Lower lobe of right lung (tissue), 2 donors: ENCODE results near the gene PLEKHG3. TPM values are rescaled to one million over a fixed set of nuclear protein-coding genes. Genes with fewer than 3 reads are reported as not detected.
A peak's percentile ranks its signal among the peaks of the same experiment; 100 is the strongest.

Experiments used
- ATAC-seq, 2 donors: fragments of 200-7000 bp; cut with Tn5 transposase; one replicate each; pipeline ENCODE4 v1.9.1; 2020 to 2022; ENCODE audit warnings: mild to moderate bottlenecking in 2 of 2, moderate library complexity in 2 of 2
- DNase-seq: peaks from one replicate; pipeline ENCODE4 v3.0.0-alpha.2; 2020
- H3K27ac ChIP-seq: fragments of 200-600 bp; one replicate; pipeline ENCODE4 v1.8.0; 2022
- H3K27me3 ChIP-seq: fragments of 200-600 bp; one replicate; pipeline ENCODE4 v1.8.0; 2022; ENCODE audit warnings: low read depth
- H3K36me3 ChIP-seq: fragments of 200-600 bp; one replicate; pipeline ENCODE4 v1.8.0; 2022; ENCODE audit warnings: mild to moderate bottlenecking
- H3K4me1 ChIP-seq: fragments of 200-600 bp; one replicate; pipeline ENCODE4 v1.8.0; 2022
- H3K4me3 ChIP-seq: fragments of 200-600 bp; one replicate; pipeline ENCODE4 v1.8.0; 2022; ENCODE audit warnings: mild to moderate bottlenecking
- H3K9me3 ChIP-seq: fragments of 200-600 bp; one replicate; pipeline ENCODE4 v1.8.0; 2022
- CTCF ChIP-seq: fragments of 200-600 bp; IDR thresholded peaks from one replicate; pipeline ENCODE4 v1.8.0; 2022; ENCODE audit warnings: antibody characterized with exemption, mild to moderate bottlenecking
- intact Hi-C: fragments of 100-400 bp; cut with DNase I; formaldehyde crosslinking; loops from one replicate; pipeline ENCODE4 v1.11.0; 2022
- total RNA-seq: library from RNA; stranded (reverse); fragmentation: NEBNext Ultra II Directional; extraction: Animal tissue kit (Norgen Biotek cat#: 25700); gene quantifications from one replicate; pipeline ENCODE4 v1.2.1, GENCODE V29; 2021
- donor health status: DM: no; HTN: yes; CAD: no; lungs with severe emphysema.

Gene PLEKHG3
- total RNA-seq, 1 donor from 2014 or later: 33.1 TPM

- H3K4me1 ChIP-seq: peaks cover 36% of the 10 kb centered on the region
- ATAC-seq (no peak), DNase-seq (no peak)
- no peaks in the 10 kb centered on the region for H3K36me3 ChIP-seq
- no peak overlapping the region for H3K4me3 ChIP-seq
- H3K27me3 ChIP-seq: no peaks in the 10 kb centered on the region
- TF ChIP-seq CTCF: no peak
- no peaks in the 10 kb centered on the region for H3K9me3 ChIP-seq
- H3K27ac ChIP-seq: no peak overlapping the region
- intact Hi-C loops: no loop called here
Measured at GRCh38 chr14:64683264-64683663, 21.0 kb upstream of the PLEKHG3 start.

GRCh38 chr14:64684091-64684490, 20.1 kb upstream of the PLEKHG3 start:
- H3K27ac ChIP-seq: no peak overlapping the region
- DNase-seq (no peak), ATAC-seq (no peak)
- H3K9me3 ChIP-seq: no peaks in the 10 kb centered on the region
- no peak overlapping the region for H3K4me3 ChIP-seq
- peaks cover 39% of the 10 kb centered on the region for H3K4me1 ChIP-seq
- H3K27me3 ChIP-seq: no peaks in the 10 kb centered on the region
- H3K36me3 ChIP-seq: no peaks in the 10 kb centered on the region
- no peak for TF ChIP-seq CTCF
- intact Hi-C loops: no loop called here

- no peaks in the 10 kb centered on the region for H3K27me3 ChIP-seq
- no peak overlapping the region for H3K27ac ChIP-seq
- intact Hi-C loops: no loop called here
- H3K9me3 ChIP-seq: no peaks in the 10 kb centered on the region
- H3K4me3 ChIP-seq: no peak overlapping the region
- DNase-seq (no peak), ATAC-seq (no peak)
- peaks cover 34% of the 10 kb centered on the region for H3K4me1 ChIP-seq
- H3K36me3 ChIP-seq: no peaks in the 10 kb centered on the region
- TF ChIP-seq CTCF: no peak
Measured at GRCh38 chr14:64685371-64686281, 18.6 kb upstream of the PLEKHG3 start.

GRCh38 chr14:64686282-64686615, 18.0 kb upstream of the PLEKHG3 start:
- no peak for DNase-seq
- no peak for ATAC-seq
- H3K4me1 ChIP-seq: peaks cover 28% of the 10 kb centered on the region
- no peak overlapping the region for H3K27ac ChIP-seq
- intact Hi-C loops: no loop called here
- no peaks in the 10 kb centered on the region for H3K27me3 ChIP-seq
- no peaks in the 10 kb centered on the region for H3K9me3 ChIP-seq
- H3K36me3 ChIP-seq: no peaks in the 10 kb centered on the region
- TF ChIP-seq CTCF: no peak
- no peak overlapping the region for H3K4me3 ChIP-seq

- intact Hi-C loops: no loop called here
- H3K27ac ChIP-seq: no peak overlapping the region
- H3K27me3 ChIP-seq: no peaks in the 10 kb centered on the region
- DNase-seq (no peak), ATAC-seq (peak in 1 of 2 donors; percentile 31)
- TF ChIP-seq CTCF: no peak
- no peak overlapping the region for H3K4me3 ChIP-seq
- H3K36me3 ChIP-seq: no peaks in the 10 kb centered on the region
- H3K4me1 ChIP-seq: peaks cover 14% of the 10 kb centered on the region
- no peaks in the 10 kb centered on the region for H3K9me3 ChIP-seq
Measured at GRCh38 chr14:64688031-64688430, 16.2 kb upstream of the PLEKHG3 start.
